HG02763 (cell line): ENCODE results near the gene SLC35B4.
A peak's percentile ranks its signal among the peaks of the same experiment; 100 is the strongest.

ENCODE experiments used
- ATAC-seq: cut with Tn5 transposase; IDR thresholded peaks from one replicate; pipeline ENCODE4 v1.9.1; 2021; ENCODE audit warnings: mild to moderate bottlenecking, moderate library complexity; ENCODE audit not compliant: unreplicated experiment

SLC35B4 gene

GRCh38 chr7:134316539-134317344 lies at the start of gene SLC35B4:
SLC35B4 (minus strand) TSS chr7:134316930; CDS start chr7:134316751, 179 bp downstream.
- peak; percentile 99 for ATAC-seq

- no peak for ATAC-seq
Observed at GRCh38 chr7:134366481-134366880, 49.8 kb upstream of the SLC35B4 start.

GRCh38 chr7:134365341-134366054 lies 48.8 kb upstream of the SLC35B4 start:
- ATAC-seq: no peak

- no peak for ATAC-seq
Observed at GRCh38 chr7:134364619-134365037, 47.9 kb upstream of the SLC35B4 start.

- ATAC-seq: no peak
Observed at GRCh38 chr7:134362587-134363483, 46.1 kb upstream of the SLC35B4 start.

GRCh38 chr7:134359787-134360432 lies 43.2 kb upstream of the SLC35B4 start:
- no peak for ATAC-seq

GRCh38 chr7:134357486-134357885 lies 40.8 kb upstream of the SLC35B4 start:
- no peak for ATAC-seq

- ATAC-seq: no peak
Observed at GRCh38 chr7:134356421-134356936, 39.7 kb upstream of the SLC35B4 start.

GRCh38 chr7:134355927-134356326 lies 39.2 kb upstream of the SLC35B4 start:
- no peak for ATAC-seq

GRCh38 chr7:134355004-134355525 lies 38.3 kb upstream of the SLC35B4 start:
- no peak for ATAC-seq

GRCh38 chr7:134353411-134353810 lies 36.7 kb upstream of the SLC35B4 start:
- no peak for ATAC-seq

- ATAC-seq: no peak
Observed at GRCh38 chr7:134351424-134351823, 34.7 kb upstream of the SLC35B4 start.

GRCh38 chr7:134350709-134351108 lies 34.0 kb upstream of the SLC35B4 start:
- no peak for ATAC-seq

- no peak for ATAC-seq
Observed at GRCh38 chr7:134347567-134347966, 30.8 kb upstream of the SLC35B4 start.

- no peak for ATAC-seq
Observed at GRCh38 chr7:134343796-134344195, 27.1 kb upstream of the SLC35B4 start.

GRCh38 chr7:134343136-134343535 lies 26.4 kb upstream of the SLC35B4 start:
- ATAC-seq: no peak

- ATAC-seq: no peak
Observed at GRCh38 chr7:134339475-134339874, 22.7 kb upstream of the SLC35B4 start.

GRCh38 chr7:134337980-134338379 lies 21.2 kb upstream of the SLC35B4 start:
- no peak for ATAC-seq

- ATAC-seq: no peak
Observed at GRCh38 chr7:134334408-134334807, 17.7 kb upstream of the SLC35B4 start.

- ATAC-seq: no peak
Observed at GRCh38 chr7:134333943-134334342, 17.2 kb upstream of the SLC35B4 start.
